ENCODE data around the gene AGPS. TPM values are rescaled to one million over a fixed set of nuclear protein-coding genes. Genes with fewer than 3 reads are reported as not detected.

AGPS gene
- total and polyA plus RNA-seq, 2 donors (not counting 1 experiment from before 2014, with no cell fraction given), result 2.2 to 25.5 TPM

GRCh38 chr2:177519534-177520115 lies 127.1 kb downstream of the AGPS start:
- Histone ChIP-seq H3K9ac (ENCODE audit: low read length) (no peak overlapping the region), H4K20me1 (ENCODE audit: control insufficient read depth, insufficient read depth, low read length, poor library complexity, severe bottlenecking) (no peaks in the 10 kb centered on the region), H2AFZ (ENCODE audit: insufficient read depth, low read depth, low read length, poor library complexity, severe bottlenecking) (no peak overlapping the region), H3K4me2 (replicated peaks; ENCODE audit: low read depth, low read length, poor library complexity, severe bottlenecking) (no peak overlapping the region), H3K36me3 (replicated peaks in 1 of 2; ENCODE audit: control extremely low read depth in 1 of 2, control insufficient read depth in 1 of 2, extremely low read depth in 1 of 2, insufficient read depth in 2 of 2, low read length in 1 of 2) (peaks cover 4 to 13% of the 10 kb centered on the region in 2 experiments), H3K9me3 (ENCODE audit: control extremely low read depth in 1 of 3, control insufficient read depth in 2 of 3, insufficient read depth in 1 of 3, low read length in 2 of 3) (no peaks in the 10 kb centered on the region), H3K27me3 (replicated peaks in 1 of 4; ENCODE audit: control extremely low read depth in 1 of 4, control insufficient read depth in 3 of 4, insufficient read depth in 4 of 4, low read length in 3 of 4) (no peaks in the 10 kb centered on the region), H3K27ac (ENCODE audit: low read length in 2 of 2) (no peak overlapping the region), H3K79me2 (ENCODE audit: control insufficient read depth, insufficient read depth, low read length) (no peaks in the 10 kb centered on the region), H3K4me1 (ENCODE audit: control insufficient read depth in 2 of 2, insufficient read depth in 2 of 2, low read length in 2 of 2) (no peaks in the 10 kb centered on the region), H3K4me3 (ENCODE audit: control extremely low read depth in 1 of 5, extremely low read depth in 1 of 5, insufficient read depth in 1 of 5, low read depth in 2 of 5, low read length in 4 of 5) (no peak overlapping the region)
- H3K27ac Mint-ChIP-seq, result no peak overlapping the region
- no peaks in the 10 kb centered on the region for H3K9me3 Mint-ChIP-seq (ENCODE audit: insufficient read depth)
- H3K4me3 Mint-ChIP-seq, result no peak overlapping the region
- ChIA-PET CTCF (no interaction called here), POLR2A (no interaction called here)
- intact Hi-C loops (cut with micrococcal nuclease), result no loop called here
- no peaks in the 10 kb centered on the region for H3K4me1 Mint-ChIP-seq
- no peak for TF ChIP-seq CTCF (IDR thresholded peaks at IDR 0.05)
- no peak for TF ChIP-seq EZH2 (IDR thresholded peaks at IDR 0.05; ENCODE audit: borderline replicate concordance, insufficient read depth, low read depth, low read length, poor library complexity, severe bottlenecking)
- no peaks in the 10 kb centered on the region for H3K27me3 Mint-ChIP-seq
- no peak for ATAC-seq (ENCODE audit: low read depth)
- no peak for DNase-seq

- no peaks in the 10 kb centered on the region for H3K4me1 Mint-ChIP-seq
- Histone ChIP-seq H3K9me3 (ENCODE audit: control extremely low read depth in 1 of 3, control insufficient read depth in 2 of 3, insufficient read depth in 1 of 3, low read length in 2 of 3) (no peaks in the 10 kb centered on the region), H2AFZ (ENCODE audit: insufficient read depth, low read depth, low read length, poor library complexity, severe bottlenecking) (no peak overlapping the region), H3K27ac (ENCODE audit: low read length in 2 of 2) (no peak overlapping the region), H4K20me1 (ENCODE audit: control insufficient read depth, insufficient read depth, low read length, poor library complexity, severe bottlenecking) (no peaks in the 10 kb centered on the region), H3K27me3 (replicated peaks in 1 of 4; ENCODE audit: control extremely low read depth in 1 of 4, control insufficient read depth in 3 of 4, insufficient read depth in 4 of 4, low read length in 3 of 4) (no peaks in the 10 kb centered on the region), H3K9ac (ENCODE audit: low read length) (no peak overlapping the region), H3K79me2 (ENCODE audit: control insufficient read depth, insufficient read depth, low read length) (no peaks in the 10 kb centered on the region), H3K4me2 (replicated peaks; ENCODE audit: low read depth, low read length, poor library complexity, severe bottlenecking) (no peak overlapping the region), H3K4me1 (ENCODE audit: control insufficient read depth in 2 of 2, insufficient read depth in 2 of 2, low read length in 2 of 2) (no peaks in the 10 kb centered on the region), H3K4me3 (ENCODE audit: control extremely low read depth in 1 of 5, extremely low read depth in 1 of 5, insufficient read depth in 1 of 5, low read depth in 2 of 5, low read length in 4 of 5) (no peak overlapping the region), H3K36me3 (replicated peaks in 1 of 2; ENCODE audit: control extremely low read depth in 1 of 2, control insufficient read depth in 1 of 2, extremely low read depth in 1 of 2, insufficient read depth in 2 of 2, low read length in 1 of 2) (peaks cover 4 to 15% of the 10 kb centered on the region in 2 experiments)
- H3K27ac Mint-ChIP-seq, result no peak overlapping the region
- DNase-seq, result no peak
- no peak for ATAC-seq (ENCODE audit: low read depth)
- 100% methylated on average over 1 of the region's 2 CpGs for WGBS (ENCODE audit: insufficient coverage)
- POLR2A ChIA-PET, result no interaction called here
- intact Hi-C loops (cut with micrococcal nuclease), result no loop called here
- no peaks in the 10 kb centered on the region for H3K27me3 Mint-ChIP-seq
- H3K4me3 Mint-ChIP-seq, result no peak overlapping the region
- no peak for TF ChIP-seq EZH2 (IDR thresholded peaks at IDR 0.05; ENCODE audit: borderline replicate concordance, insufficient read depth, low read depth, low read length, poor library complexity, severe bottlenecking)
- no peak for TF ChIP-seq CTCF (IDR thresholded peaks at IDR 0.05)
- CTCF ChIA-PET, result no interaction called here
- no peaks in the 10 kb centered on the region for H3K9me3 Mint-ChIP-seq (ENCODE audit: insufficient read depth)
Measured at GRCh38 chr2:177520324-177520723, 127.8 kb downstream of the AGPS start.

Measured in B cell (primary cell).